ENCODE data around the gene ALK.
"Not testable (repeated sequence)": the region's sequence is repeated elsewhere in the genome, so short reads cannot be mapped to it uniquely, and the experiment has no call there.

ALK gene

GRCh38 chr2:29253026-29253425, 668.4 kb downstream of the ALK start:
- DNase-seq, result no peak

- DNase-seq, result no peak
Measured at GRCh38 chr2:29251406-29251805, 670.0 kb downstream of the ALK start.

GRCh38 chr2:29250977-29251376, 670.4 kb downstream of the ALK start:
- DNase-seq, result no peak

- no peak for DNase-seq
Measured at GRCh38 chr2:29249666-29250253, 671.6 kb downstream of the ALK start.

- DNase-seq, result no peak
Measured at GRCh38 chr2:29247336-29247914, 674.0 kb downstream of the ALK start.

GRCh38 chr2:29246383-29247300, 674.7 kb downstream of the ALK start:
- DNase-seq, result no peak

GRCh38 chr2:29245742-29246382, 675.5 kb downstream of the ALK start:
- no peak for DNase-seq

GRCh38 chr2:29245035-29245741, 676.2 kb downstream of the ALK start:
- DNase-seq, result not testable (repeated sequence)

GRCh38 chr2:29242621-29243375, 678.6 kb downstream of the ALK start:
- no peak for DNase-seq

GRCh38 chr2:29241955-29242565, 679.3 kb downstream of the ALK start:
- no peak for DNase-seq

GRCh38 chr2:29241341-29241740, 680.0 kb downstream of the ALK start:
- no peak for DNase-seq

- DNase-seq, result no peak
Measured at GRCh38 chr2:29240601-29241000, 680.8 kb downstream of the ALK start.

GRCh38 chr2:29239209-29239960, 682.0 kb downstream of the ALK start:
- no peak for DNase-seq

GRCh38 chr2:29238497-29238896, 682.9 kb downstream of the ALK start:
- DNase-seq, result peak; percentile 28

GRCh38 chr2:29236074-29236473, 685.3 kb downstream of the ALK start:
- no peak for DNase-seq

- DNase-seq, result no peak
Measured at GRCh38 chr2:29235411-29235810, 686.0 kb downstream of the ALK start.

- DNase-seq, result no peak
Measured at GRCh38 chr2:29233428-29233827, 688.0 kb downstream of the ALK start.

GRCh38 chr2:29232041-29232440, 689.3 kb downstream of the ALK start:
- DNase-seq, result no peak

GRCh38 chr2:29229640-29230039, 691.7 kb downstream of the ALK start:
- DNase-seq, result no peak

- DNase-seq, result no peak
Measured at GRCh38 chr2:29228947-29229346, 692.4 kb downstream of the ALK start.

Measured in COR-L47 (cell line).